ENCODE data around the gene ABCA1. TPM values are rescaled to one million over a fixed set of nuclear protein-coding genes. Genes with fewer than 3 reads are reported as not detected.

Gene ABCA1
- total RNA-seq, 1 donor from 2014 or later, result 1.3 TPM

DNA sequence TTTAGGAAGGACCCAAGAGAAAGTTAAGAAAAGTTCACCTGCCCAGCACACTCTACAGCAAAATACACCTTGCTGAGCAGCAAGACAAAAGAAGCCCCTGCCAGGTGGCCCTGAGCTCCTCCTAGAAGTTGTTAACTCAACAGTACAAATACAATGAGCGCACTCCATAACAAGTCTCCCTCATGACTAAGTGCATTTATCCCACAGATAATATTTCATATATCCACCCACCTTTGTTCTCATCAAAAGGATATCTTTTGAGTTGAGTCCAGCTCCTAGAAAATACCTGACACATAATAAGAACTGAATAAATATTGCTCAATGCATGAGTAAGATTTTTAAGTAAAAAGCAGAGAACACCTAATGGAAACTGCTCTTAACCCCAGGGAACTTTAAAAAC is 73.3 kb downstream of the ABCA1 start:
- intact Hi-C loops (cut with micrococcal nuclease), result no loop called here
- Mint-ChIP-seq H3K36me3 (ENCODE audit: low read depth) (no peaks in the 10 kb centered on the region), H3K4me3 (no peak overlapping the region), H3K9me3 (no peaks in the 10 kb centered on the region), H3K27me3 (ENCODE audit: insufficient read depth) (no peaks in the 10 kb centered on the region), H3K27ac (no peak overlapping the region), H3K4me1 (ENCODE audit: low read depth) (peaks cover 6% of the 10 kb centered on the region)
- DNase-seq (ENCODE audit: low spot score), result no peak

DNA sequence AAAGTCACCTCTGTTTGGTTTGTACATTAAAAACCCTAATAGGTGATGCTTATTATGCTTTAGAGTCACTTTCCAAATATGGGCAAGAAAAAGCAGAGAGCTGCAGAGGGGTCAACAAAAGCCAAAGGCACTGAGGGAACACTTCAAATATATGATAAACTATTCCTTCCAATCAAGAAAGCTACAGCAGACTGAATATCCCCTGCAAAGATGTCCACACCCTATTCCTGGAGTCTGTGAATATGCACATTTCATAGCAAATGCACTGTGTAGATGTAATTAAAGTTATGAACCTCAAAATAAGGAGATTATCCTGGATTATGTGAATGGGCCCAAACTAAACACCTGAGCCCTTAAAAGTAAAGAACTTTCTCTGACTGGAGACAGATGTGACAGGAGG is 74.3 kb downstream of the ABCA1 start:
- Mint-ChIP-seq H3K4me1 (ENCODE audit: low read depth) (peaks cover 6% of the 10 kb centered on the region), H3K36me3 (ENCODE audit: low read depth) (no peaks in the 10 kb centered on the region), H3K27me3 (ENCODE audit: insufficient read depth) (no peaks in the 10 kb centered on the region), H3K9me3 (no peaks in the 10 kb centered on the region), H3K4me3 (no peak overlapping the region), H3K27ac (no peak overlapping the region)
- intact Hi-C loops (cut with micrococcal nuclease), result no loop called here
- DNase-seq (ENCODE audit: low spot score), result no peak

DNA sequence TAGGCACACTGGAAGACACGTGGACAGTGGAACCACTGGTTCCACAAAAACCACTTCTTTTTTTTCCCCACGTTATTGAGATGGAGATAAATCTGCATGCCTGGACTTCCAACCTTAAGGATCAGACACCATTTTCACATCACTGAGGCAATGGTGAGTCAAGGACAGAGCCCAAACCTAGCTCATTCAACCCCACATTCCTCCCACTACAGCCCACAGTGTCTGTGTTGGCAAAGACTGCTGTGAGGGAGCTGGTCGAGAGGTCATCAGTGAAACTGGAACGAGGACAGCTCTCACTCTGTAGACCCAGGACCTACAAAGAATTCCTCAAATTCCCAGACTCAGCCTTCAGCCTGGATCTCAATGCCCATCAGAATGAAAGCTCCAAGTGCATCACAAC is 74.8 kb downstream of the ABCA1 start:
- Mint-ChIP-seq H3K27me3 (ENCODE audit: insufficient read depth) (no peaks in the 10 kb centered on the region), H3K36me3 (ENCODE audit: low read depth) (no peaks in the 10 kb centered on the region), H3K4me3 (no peak overlapping the region), H3K27ac (no peak overlapping the region), H3K4me1 (ENCODE audit: low read depth) (peaks cover 6% of the 10 kb centered on the region), H3K9me3 (no peaks in the 10 kb centered on the region)
- no peak for DNase-seq (ENCODE audit: low spot score)
- intact Hi-C loops (cut with micrococcal nuclease), result no loop called here

DNA sequence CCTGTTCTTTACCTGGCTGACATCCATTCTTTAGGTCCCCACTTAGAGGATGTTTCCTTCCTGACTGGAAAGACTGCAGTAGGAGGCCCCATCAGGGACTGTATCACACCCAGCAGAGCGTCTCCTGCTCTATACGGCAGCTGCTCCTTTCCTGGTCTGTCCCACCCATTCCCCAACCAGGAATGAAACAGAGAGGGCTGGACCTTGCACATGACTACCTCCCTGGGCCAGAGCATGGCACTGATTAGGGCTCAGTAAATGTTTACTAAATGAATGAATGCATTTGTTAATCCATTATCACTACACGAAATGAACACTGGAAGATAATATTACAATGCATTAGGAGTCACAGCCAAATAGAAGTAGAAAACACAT is 76.4 kb downstream of the ABCA1 start:
- Mint-ChIP-seq H3K4me1 (ENCODE audit: low read depth) (peaks cover 6% of the 10 kb centered on the region), H3K4me3 (no peak overlapping the region), H3K27me3 (ENCODE audit: insufficient read depth) (no peaks in the 10 kb centered on the region), H3K36me3 (ENCODE audit: low read depth) (no peaks in the 10 kb centered on the region), H3K9me3 (no peaks in the 10 kb centered on the region), H3K27ac (no peak overlapping the region)
- intact Hi-C loops (cut with micrococcal nuclease), result no loop called here
- no peak for DNase-seq (ENCODE audit: low spot score)

DNA sequence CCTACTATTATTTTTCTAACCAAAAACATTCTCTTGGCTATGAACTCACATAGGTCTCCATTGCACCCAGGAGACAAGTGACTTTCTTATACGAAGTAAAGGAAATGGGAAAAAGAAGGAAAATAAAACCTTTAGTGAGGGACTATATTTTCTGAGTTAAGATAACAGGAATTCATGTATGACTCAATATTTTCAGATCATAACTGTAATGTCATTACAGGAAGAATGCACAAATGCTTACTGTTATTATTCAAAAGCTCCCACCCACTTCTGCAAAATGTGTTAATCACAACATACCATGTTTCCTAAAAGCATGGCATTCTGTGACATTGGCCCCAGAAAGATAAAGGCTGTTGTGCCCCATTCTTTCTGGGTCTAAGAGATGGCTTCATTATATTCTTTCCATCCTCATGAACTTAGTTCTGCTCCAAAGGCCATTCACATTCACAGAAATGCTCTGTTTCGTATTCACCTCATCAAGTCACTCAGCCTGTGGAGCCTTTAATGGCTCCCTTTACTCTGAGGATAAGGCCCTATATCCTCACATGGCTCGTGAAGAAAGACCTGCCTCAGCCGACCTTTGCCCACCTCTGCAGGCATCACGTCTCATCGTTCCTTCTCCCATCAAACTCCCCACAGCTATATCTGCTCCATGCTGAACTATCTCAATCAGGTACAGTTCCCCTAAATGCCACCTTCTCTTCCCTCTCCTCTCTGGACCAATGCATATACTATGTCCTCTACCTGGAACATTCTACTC is 77.0 kb downstream of the ABCA1 start:
- H3K27me3 Mint-ChIP-seq (ENCODE audit: insufficient read depth), result no peaks in the 10 kb centered on the region
- no peak overlapping the region for H3K27ac Mint-ChIP-seq
- H3K36me3 Mint-ChIP-seq (ENCODE audit: low read depth), result no peaks in the 10 kb centered on the region
- intact Hi-C loops (cut with micrococcal nuclease), result no loop called here
- H3K4me3 Mint-ChIP-seq, result no peak overlapping the region
- peaks cover 6% of the 10 kb centered on the region for H3K4me1 Mint-ChIP-seq (ENCODE audit: low read depth)
- no peak for DNase-seq (ENCODE audit: low spot score)
- H3K9me3 Mint-ChIP-seq, result no peaks in the 10 kb centered on the region

DNA sequence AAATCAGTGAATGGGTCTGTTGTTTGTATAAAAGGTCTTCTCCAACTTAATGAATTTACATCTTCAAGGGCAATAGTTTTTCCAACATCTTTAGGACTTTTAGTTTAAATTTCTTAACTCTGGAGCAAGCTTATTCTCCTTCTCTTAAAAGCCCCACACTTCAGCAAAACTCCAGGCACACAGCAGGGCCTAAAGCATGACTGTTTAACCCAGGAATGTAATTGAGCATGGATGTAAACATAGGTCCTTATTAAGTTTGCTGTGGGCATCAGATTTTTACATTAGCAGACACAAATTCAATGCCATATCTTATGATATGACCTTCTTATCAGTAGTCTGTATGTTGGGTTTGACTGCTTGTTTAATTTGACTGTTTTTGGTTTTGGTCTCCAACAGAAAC is 78.9 kb downstream of the ABCA1 start:
- Mint-ChIP-seq H3K27me3 (ENCODE audit: insufficient read depth) (no peaks in the 10 kb centered on the region), H3K4me1 (ENCODE audit: low read depth) (peaks cover 6% of the 10 kb centered on the region), H3K27ac (no peak overlapping the region), H3K4me3 (no peak overlapping the region), H3K9me3 (no peaks in the 10 kb centered on the region), H3K36me3 (ENCODE audit: low read depth) (no peaks in the 10 kb centered on the region)
- no peak for DNase-seq (ENCODE audit: low spot score)
- intact Hi-C loops (cut with micrococcal nuclease), result no loop called here

DNA sequence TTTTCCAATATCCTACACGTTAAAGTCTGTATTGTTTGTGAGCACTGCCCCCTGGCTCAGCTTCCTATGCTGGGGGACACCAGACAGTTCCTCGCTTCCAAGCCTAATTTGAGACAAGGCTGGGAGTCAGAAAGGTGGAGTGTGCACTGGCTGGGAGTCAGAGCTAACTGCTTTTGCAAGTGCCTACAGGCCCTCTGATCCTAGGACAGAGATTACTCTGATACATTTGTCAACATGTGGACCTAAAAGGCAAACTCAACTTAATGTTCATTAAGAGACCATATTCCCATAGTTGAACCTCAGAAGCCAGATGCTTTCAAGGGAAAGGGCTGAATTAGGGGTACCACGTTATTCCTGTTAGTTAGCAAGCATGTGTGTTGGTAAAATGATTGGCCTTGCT is 83.2 kb downstream of the ABCA1 start:
- H3K36me3 Mint-ChIP-seq (ENCODE audit: low read depth), result no peaks in the 10 kb centered on the region
- no peaks in the 10 kb centered on the region for H3K4me1 Mint-ChIP-seq (ENCODE audit: low read depth)
- no peak overlapping the region for H3K27ac Mint-ChIP-seq
- intact Hi-C loops (cut with micrococcal nuclease), result no loop called here
- no peak overlapping the region for H3K4me3 Mint-ChIP-seq
- H3K27me3 Mint-ChIP-seq (ENCODE audit: insufficient read depth), result no peaks in the 10 kb centered on the region
- no peaks in the 10 kb centered on the region for H3K9me3 Mint-ChIP-seq
- no peak for DNase-seq (ENCODE audit: low spot score)

DNA sequence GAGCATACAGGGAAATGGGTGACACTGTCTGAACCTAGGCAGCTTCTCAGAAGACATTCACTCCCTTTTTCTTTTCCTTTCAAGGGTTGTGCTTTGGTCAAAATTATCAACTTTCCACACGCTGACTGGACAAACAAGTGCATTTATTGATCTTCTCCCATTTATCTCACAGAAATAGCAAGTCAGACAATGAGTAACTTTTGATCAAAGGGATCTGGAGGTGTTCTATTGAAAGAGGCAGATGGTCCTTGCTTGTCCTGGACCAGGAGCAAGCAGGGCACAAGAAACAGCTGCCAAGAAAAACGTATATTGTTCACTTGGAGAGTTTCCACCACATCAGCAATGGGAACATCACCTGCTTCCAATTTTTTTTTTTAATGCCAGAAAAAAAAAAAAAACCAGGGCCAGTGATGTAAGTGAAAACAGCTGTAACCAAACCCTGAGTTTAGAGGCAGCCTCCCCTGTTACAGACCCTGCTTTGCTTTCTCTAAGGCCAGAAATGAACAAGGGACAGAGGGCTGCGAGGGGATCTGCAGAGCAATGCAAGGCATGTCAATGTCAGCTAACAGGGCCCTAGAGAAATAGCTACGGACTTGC is 84.2 kb downstream of the ABCA1 start:
- intact Hi-C loops (cut with micrococcal nuclease), result no loop called here
- H3K36me3 Mint-ChIP-seq (ENCODE audit: low read depth), result no peaks in the 10 kb centered on the region
- no peak overlapping the region for H3K4me3 Mint-ChIP-seq
- no peaks in the 10 kb centered on the region for H3K27me3 Mint-ChIP-seq (ENCODE audit: insufficient read depth)
- DNase-seq (ENCODE audit: low spot score), result no peak
- H3K27ac Mint-ChIP-seq, result no peak overlapping the region
- H3K9me3 Mint-ChIP-seq, result no peaks in the 10 kb centered on the region
- no peaks in the 10 kb centered on the region for H3K4me1 Mint-ChIP-seq (ENCODE audit: low read depth)

DNA sequence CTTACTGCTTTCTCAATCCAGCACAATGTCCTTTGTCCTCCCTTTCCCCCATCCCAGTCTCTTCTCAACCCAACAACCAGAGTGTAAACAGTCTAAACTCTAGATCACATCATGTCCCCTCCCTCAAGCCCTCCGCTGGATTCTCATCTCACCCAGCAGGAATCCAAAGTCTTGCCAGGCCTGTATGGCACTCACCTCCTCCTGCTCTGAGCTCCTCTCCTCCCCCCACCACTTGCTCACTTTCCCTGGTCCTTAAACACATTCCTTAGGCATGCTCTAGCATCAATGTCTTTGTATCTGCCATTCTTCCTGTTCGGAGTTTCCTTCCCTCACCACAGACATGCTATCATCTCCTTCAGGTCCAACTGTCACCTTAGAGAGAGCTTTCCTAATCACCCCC is 85.3 kb downstream of the ABCA1 start:
- no peaks in the 10 kb centered on the region for H3K36me3 Mint-ChIP-seq (ENCODE audit: low read depth)
- H3K9me3 Mint-ChIP-seq, result no peaks in the 10 kb centered on the region
- no peak overlapping the region for H3K4me3 Mint-ChIP-seq
- DNase-seq (ENCODE audit: low spot score), result no peak
- H3K4me1 Mint-ChIP-seq (ENCODE audit: low read depth), result no peaks in the 10 kb centered on the region
- H3K27me3 Mint-ChIP-seq (ENCODE audit: insufficient read depth), result no peaks in the 10 kb centered on the region
- H3K27ac Mint-ChIP-seq, result no peak overlapping the region
- intact Hi-C loops (cut with micrococcal nuclease), result no loop called here

DNA sequence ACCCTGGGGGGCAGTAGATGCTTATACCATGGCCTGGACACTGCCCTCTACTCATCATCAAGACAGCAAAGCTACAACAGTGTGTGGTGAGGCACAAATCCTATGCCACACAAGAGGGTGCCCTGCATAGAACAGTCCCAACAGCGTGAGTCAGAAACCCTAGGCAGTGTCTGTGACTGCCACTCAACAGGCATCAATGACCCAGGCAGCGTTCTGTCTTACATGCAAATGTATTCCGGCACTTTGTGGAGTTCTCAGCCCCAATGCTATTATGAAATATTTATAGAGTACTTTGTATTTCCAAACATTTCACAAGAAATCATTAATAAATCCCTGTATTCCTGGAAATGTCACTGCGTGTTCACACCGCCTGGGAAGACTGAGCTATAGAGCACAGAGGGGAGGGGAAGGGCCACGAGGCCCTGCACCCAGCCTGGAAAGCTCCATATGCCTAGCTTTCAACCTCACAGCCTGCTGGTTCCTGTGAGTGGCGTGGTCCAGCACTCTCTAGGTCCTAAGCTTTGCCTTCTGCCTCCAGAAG is 86.3 kb downstream of the ABCA1 start:
- Mint-ChIP-seq H3K4me1 (ENCODE audit: low read depth) (peaks cover 4% of the 10 kb centered on the region), H3K36me3 (ENCODE audit: low read depth) (no peaks in the 10 kb centered on the region), H3K9me3 (no peaks in the 10 kb centered on the region), H3K4me3 (no peak overlapping the region), H3K27ac (no peak overlapping the region), H3K27me3 (ENCODE audit: insufficient read depth) (no peaks in the 10 kb centered on the region)
- intact Hi-C loops (cut with micrococcal nuclease), result no loop called here
- no peak for DNase-seq (ENCODE audit: low spot score)

DNA sequence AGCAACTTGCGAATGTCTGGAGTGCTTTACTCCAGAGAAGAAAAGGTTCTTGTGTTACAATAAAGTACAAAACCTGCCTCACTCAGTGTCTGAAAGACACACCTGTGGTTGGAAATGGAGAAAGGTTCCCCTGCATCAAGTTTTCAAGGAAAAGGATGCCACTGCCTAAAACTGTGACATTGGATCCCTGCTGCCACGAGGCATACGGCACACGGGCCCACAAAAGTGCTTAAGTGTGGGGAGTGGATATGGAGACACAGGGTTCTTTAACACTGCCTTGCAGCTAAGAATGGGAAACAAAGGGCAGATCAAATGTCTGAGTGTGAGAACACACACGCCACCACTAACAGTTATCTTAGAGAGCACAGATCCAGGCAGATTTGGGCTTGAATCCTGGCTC is 89.0 kb downstream of the ABCA1 start:
- Mint-ChIP-seq H3K4me3 (no peak overlapping the region), H3K36me3 (ENCODE audit: low read depth) (no peaks in the 10 kb centered on the region), H3K27ac (no peak overlapping the region), H3K9me3 (no peaks in the 10 kb centered on the region), H3K27me3 (ENCODE audit: insufficient read depth) (no peaks in the 10 kb centered on the region), H3K4me1 (ENCODE audit: low read depth) (peaks cover 18% of the 10 kb centered on the region)
- intact Hi-C loops (cut with micrococcal nuclease), result no loop called here
- DNase-seq (ENCODE audit: low spot score), result no peak

DNA sequence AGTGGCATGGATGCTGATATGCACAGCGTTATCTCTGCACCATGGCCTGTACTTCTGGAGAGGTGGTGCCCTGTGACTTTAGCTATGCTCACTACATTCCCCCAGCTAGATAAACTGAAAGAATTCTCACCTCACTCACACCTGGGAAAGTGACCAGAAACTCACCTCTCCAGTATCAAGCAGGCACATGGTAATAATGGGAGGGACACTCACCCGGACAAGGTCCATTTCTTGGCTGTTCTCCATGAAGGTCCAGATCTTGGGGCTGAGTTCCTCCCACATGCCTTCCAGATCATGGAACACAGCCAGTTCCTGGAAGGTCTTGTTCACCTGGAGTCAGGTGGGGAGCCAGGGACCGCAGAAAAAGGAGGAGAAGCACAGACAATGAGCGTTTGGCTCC is 91.2 kb downstream of the ABCA1 start:
- Mint-ChIP-seq H3K4me3 (no peak overlapping the region), H3K4me1 (ENCODE audit: low read depth) (peaks cover 18% of the 10 kb centered on the region), H3K27me3 (ENCODE audit: insufficient read depth) (no peaks in the 10 kb centered on the region), H3K36me3 (ENCODE audit: low read depth) (no peaks in the 10 kb centered on the region), H3K27ac (no peak overlapping the region), H3K9me3 (no peaks in the 10 kb centered on the region)
- no peak for DNase-seq (ENCODE audit: low spot score)
- intact Hi-C loops (cut with micrococcal nuclease), result no loop called here

DNA sequence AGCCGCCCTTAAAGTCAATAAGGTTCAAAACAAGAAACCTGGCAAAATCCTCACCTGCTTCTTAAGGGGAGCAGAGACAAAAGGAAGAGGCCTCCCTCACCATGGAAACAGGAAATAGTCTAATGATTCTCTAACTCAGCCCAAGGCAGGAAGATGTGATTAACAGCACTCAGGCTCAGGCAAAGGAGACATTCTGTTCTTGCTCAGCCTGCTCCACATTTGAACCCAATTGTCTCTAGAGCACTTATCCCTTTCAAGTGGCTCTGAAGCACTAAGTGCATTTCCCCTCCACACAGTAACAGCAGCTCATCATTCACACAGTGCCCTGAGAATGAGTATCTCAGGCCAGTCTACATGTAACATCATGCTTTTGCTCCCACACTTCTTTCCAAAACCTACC is 91.7 kb downstream of the ABCA1 start:
- peaks cover 18% of the 10 kb centered on the region for H3K4me1 Mint-ChIP-seq (ENCODE audit: low read depth)
- H3K27ac Mint-ChIP-seq, result no peak overlapping the region
- intact Hi-C loops (cut with micrococcal nuclease), result no loop called here
- DNase-seq (ENCODE audit: low spot score), result no peak
- no peaks in the 10 kb centered on the region for H3K27me3 Mint-ChIP-seq (ENCODE audit: insufficient read depth)
- H3K4me3 Mint-ChIP-seq, result no peak overlapping the region
- no peaks in the 10 kb centered on the region for H3K36me3 Mint-ChIP-seq (ENCODE audit: low read depth)
- no peaks in the 10 kb centered on the region for H3K9me3 Mint-ChIP-seq
